ENCODE data around the gene SHANK2.

- TF ChIP-seq CTCF (IDR thresholded peaks at IDR 0.05) = no peak
- no peak for TF ChIP-seq POLR2A (IDR thresholded peaks at IDR 0.05)
These were observed 44.2 kb downstream of the SHANK2 start for GRCh38 chr11:71208011-71208774.
